Caco-2 (cell line): ENCODE results near the gene METTL16. TPM values are rescaled to one million over a fixed set of nuclear protein-coding genes. Genes with fewer than 3 reads are reported as not detected.

ENCODE experiments used
- BruUV-seq: library from RNA; stranded (reverse); fragments of 400-500 nt; replicated peaks from 2 replicates; lab custom pipeline; 2021; lab: Mats Ljungman, UMichigan
- CTCF ChIA-PET: fragments of 300-600 bp; sonication (Branson Sonifier 250); formaldehyde crosslinking; loops from one replicate; lab custom pipeline; 2022; ENCODE audit warnings: antibody characterized with exemption; lab: Charles Lee
- POLR2A ChIA-PET: fragments of 300-600 bp; sonication (Branson Sonifier 250); formaldehyde crosslinking; loops from one replicate; lab custom pipeline; 2022; ENCODE audit warnings: antibody characterized with exemption; lab: Charles Lee
- DNase-seq, 2 experiments: peaks; one replicate each; pipeline versions ENCODE4 v3.0.0 to v3.0.0-alpha.2; 2020 to 2022
- H3K27me3 ChIP-seq: replicated peaks from 2 replicates; pipeline ENCODE4 v1.6.0; 2011; ENCODE audit warnings: low read length; ENCODE audit not compliant: control insufficient read depth, insufficient read depth
- H3K36me3 ChIP-seq: 2 replicates; pipeline ENCODE4 v1.5.1; 2011; ENCODE audit warnings: low read length; ENCODE audit not compliant: control insufficient read depth, insufficient read depth
- H3K4me1 ChIP-seq: fragments of 250-450 bp; sonication (Bioruptor Pico); 2 replicates; pipeline ENCODE4 v1.5.1; 2020; ENCODE audit warnings: mild to moderate bottlenecking
- H3K4me3 ChIP-seq: 2 replicates; pipeline ENCODE4 v1.5.1; 2011; ENCODE audit warnings: low read depth, mild to moderate bottlenecking, control low read depth, low read length
- H3K9me3 ChIP-seq: fragments of 250-450 bp; sonication (Bioruptor Pico); 2 replicates; pipeline ENCODE4 v1.5.1; 2020; ENCODE audit warnings: mild to moderate bottlenecking, moderate library complexity
- H3K27ac Mint-ChIP-seq: one replicate; pipeline ENCODE4 v1.8.0; 2022; ENCODE audit warnings: mixed read lengths; ENCODE audit not compliant: unreplicated experiment
- H3K27me3 Mint-ChIP-seq: one replicate; pipeline ENCODE4 v1.8.0; 2022; ENCODE audit warnings: mixed read lengths; ENCODE audit not compliant: insufficient read depth, unreplicated experiment
- H3K36me3 Mint-ChIP-seq: one replicate; pipeline ENCODE4 v1.8.0; 2022; ENCODE audit warnings: mild to moderate bottlenecking, mixed read lengths; ENCODE audit not compliant: insufficient read depth, unreplicated experiment
- H3K4me1 Mint-ChIP-seq: one replicate; pipeline ENCODE4 v1.8.0; 2022; ENCODE audit warnings: low read depth, mixed read lengths; ENCODE audit not compliant: unreplicated experiment
- H3K4me3 Mint-ChIP-seq: one replicate; pipeline ENCODE4 v1.8.0; 2022; ENCODE audit warnings: mild to moderate bottlenecking, moderate library complexity, mixed read lengths; ENCODE audit not compliant: unreplicated experiment
- H3K9me3 Mint-ChIP-seq: one replicate; pipeline ENCODE4 v1.8.0; 2022; ENCODE audit warnings: mixed read lengths; ENCODE audit not compliant: unreplicated experiment
- CTCF ChIP-seq, 2 experiments: fragments of 200-600 bp in 1 of 2; IDR thresholded peaks; 1 replicate in 1 of 2; 2 replicates in 1 of 2; pipeline versions ENCODE4 v1.5.1 to v1.8.0; 2011 to 2022; ENCODE audit warnings: antibody characterized with exemption in 1 of 2, control low read depth in 1 of 2, inconsistent platforms in 1 of 2, low read depth in 1 of 2, low read length in 1 of 2, mild to moderate bottlenecking in 1 of 2, moderate library complexity in 1 of 2; ENCODE audit not compliant: insufficient read depth in 1 of 2, severe bottlenecking in 1 of 2, unreplicated experiment in 1 of 2
- intact Hi-C: fragments of 100-400 bp; cut with micrococcal nuclease; formaldehyde crosslinking; loops from one replicate; pipeline ENCODE4 v1.10.0; 2022; ENCODE audit not compliant: unreplicated experiment
- total RNA-seq: library from RNA; stranded (reverse); gene quantifications from 2 replicates; pipeline ENCODE4 v1.2.3, GENCODE V29; 2022

METTL16 gene
- total RNA-seq, 1 experiment from 2014 or later, result 50.4 TPM

GRCh38 chr17:2383628-2384167 lies 128.0 kb downstream of the METTL16 start:
- no peaks in the 10 kb centered on the region for H3K9me3 Mint-ChIP-seq
- no peaks in the 10 kb centered on the region for H3K27me3 Mint-ChIP-seq
- intact Hi-C loops, result no loop called here
- H3K4me3 ChIP-seq, result no peak overlapping the region
- H3K4me3 Mint-ChIP-seq, result no peak overlapping the region
- H3K36me3 Mint-ChIP-seq, result peaks cover 42% of the 10 kb centered on the region
- TF ChIP-seq CTCF (IDR thresholded peaks at IDR 0.05; ENCODE audit: insufficient read depth in 1 of 2, low read depth in 1 of 2, low read length in 1 of 2, severe bottlenecking in 1 of 2, unreplicated experiment in 1 of 2), result no peak
- H3K9me3 ChIP-seq, result no peaks in the 10 kb centered on the region
- BruUV-seq, result no TSS peak
- no peak overlapping the region for H3K27ac Mint-ChIP-seq
- no peaks in the 10 kb centered on the region for H3K27me3 ChIP-seq
- POLR2A ChIA-PET, result interaction anchor here (1.8 to 1.9 kb wide), 3 partner anchors 9 to 33 kb away, joined by 14 to 23 read pairs (median 18); no protein-coding TSS in a partner anchor
- H3K4me1 Mint-ChIP-seq, result no peaks in the 10 kb centered on the region
- H3K36me3 ChIP-seq, result no peaks in the 10 kb centered on the region
- CTCF ChIA-PET, result interaction anchor here (0.7 to 4.5 kb wide), 7 partner anchors 9 to 35 kb away, joined by 4 to 213 read pairs (median 14); no protein-coding TSS in a partner anchor
- no peak for DNase-seq
- no peaks in the 10 kb centered on the region for H3K4me1 ChIP-seq

- Mint-ChIP-seq H3K27ac (no peak overlapping the region), H3K4me1 (no peaks in the 10 kb centered on the region)
- POLR2A ChIA-PET, result no interaction called here
These were observed 130.6 kb downstream of the METTL16 start for GRCh38 chr17:2380950-2381649.

More at GRCh38 chr17:2380950-2381649, 130.6 kb downstream of the METTL16 start:
- no peak for TF ChIP-seq CTCF (IDR thresholded peaks at IDR 0.05; ENCODE audit: insufficient read depth in 1 of 2, low read depth in 1 of 2, low read length in 1 of 2, severe bottlenecking in 1 of 2, unreplicated experiment in 1 of 2)
- DNase-seq, result no peak
- Mint-ChIP-seq H3K27me3 (no peaks in the 10 kb centered on the region), H3K4me3 (no peak overlapping the region), H3K36me3 (peaks cover 50% of the 10 kb centered on the region), H3K9me3 (no peaks in the 10 kb centered on the region)
- Histone ChIP-seq H3K36me3 (no peaks in the 10 kb centered on the region; the same call in 1 of the 2 replicates), H3K4me1 (no peaks in the 10 kb centered on the region), H3K27me3 (no peaks in the 10 kb centered on the region), H3K9me3 (no peaks in the 10 kb centered on the region), H3K4me3 (no peak overlapping the region)
- CTCF ChIA-PET, result interaction anchor here (0.8 to 4.5 kb wide), 2 partner anchors 35 to 37 kb away, joined by 3 to 213 read pairs; no protein-coding TSS in a partner anchor
- no TSS peak for BruUV-seq
- intact Hi-C loops, result no loop called here
